HepG2 (cell line): ENCODE measurements around the gene HS3ST3B1. TPM values are rescaled to one million over a fixed set of nuclear protein-coding genes. Genes with fewer than 3 reads are reported as not detected.

Experiments used
- ATF2 ChIP-seq: sonication (generic); formaldehyde crosslinking; IDR thresholded peaks from 2 replicates; pipeline ENCODE4 v1.4.0; 2020; ENCODE audit warnings: missing genetic modification reagents
- ATF3 ChIP-seq: sonication (generic); formaldehyde crosslinking; IDR thresholded peaks from 2 replicates; pipeline ENCODE4 v1.4.0; 2020; ENCODE audit warnings: missing genetic modification reagents
- ATM ChIP-seq: fragments of 450-650 bp; IDR thresholded peaks from 2 replicates; pipeline ENCODE4 v1.7.1; 2017; ENCODE audit warnings: mild to moderate bottlenecking, borderline replicate concordance
- BRF2 ChIP-seq: sonication (generic); formaldehyde crosslinking; IDR thresholded peaks from 2 replicates; pipeline ENCODE4 v1.8.1; 2022; ENCODE audit warnings: mild to moderate bottlenecking, missing genetic modification reagents
- CENPBD1 ChIP-seq: sonication (generic); formaldehyde crosslinking; IDR thresholded peaks from 2 replicates; pipeline ENCODE4 v1.8.0; 2022; ENCODE audit warnings: missing genetic modification reagents, low read depth, mild to moderate bottlenecking, borderline replicate concordance
- DPF2 ChIP-seq: sonication (generic); formaldehyde crosslinking; IDR thresholded peaks from 2 replicates; pipeline ENCODE4 v1.4.0; 2020; ENCODE audit warnings: mild to moderate bottlenecking, low read depth, missing genetic modification reagents, borderline replicate concordance
- HHEX ChIP-seq: IDR thresholded peaks from 2 replicates; pipeline ENCODE4 v1.6.1; 2016; ENCODE audit warnings: control low read depth
- MED8 ChIP-seq: sonication (generic); formaldehyde crosslinking; IDR thresholded peaks from 2 replicates; pipeline ENCODE4 v1.8.1; 2023; ENCODE audit warnings: mild to moderate bottlenecking, missing genetic modification reagents; ENCODE audit not compliant: insufficient replicate concordance
- MTA1 ChIP-seq: sonication (generic); formaldehyde crosslinking; IDR thresholded peaks from 2 replicates; pipeline ENCODE4 v1.4.0; 2020; ENCODE audit warnings: missing genetic modification reagents, mild to moderate bottlenecking, borderline replicate concordance
- RBM39 ChIP-seq: fragments of 200-400 bp; formaldehyde crosslinking; IDR thresholded peaks from one replicate; pipeline ENCODE4 v1.6.1; 2018; ENCODE audit warnings: antibody characterized with exemption, mild to moderate bottlenecking, low read depth, low read length; ENCODE audit not compliant: poor library complexity, severe bottlenecking
- RERE ChIP-seq: IDR thresholded peaks from 2 replicates; pipeline ENCODE4 v1.6.1; 2016; ENCODE audit warnings: low read depth, missing genetic modification reagents, missing compliant biosample characterization
- RFX3 ChIP-seq: IDR thresholded peaks from 2 replicates; pipeline ENCODE4 v1.6.1; 2016; ENCODE audit warnings: missing biosample characterization, missing genetic modification reagents
- ZBTB7A ChIP-seq: sonication (generic); formaldehyde crosslinking; IDR thresholded peaks from 2 replicates; pipeline ENCODE4 v1.8.0; 2022; ENCODE audit warnings: mild to moderate bottlenecking, missing genetic modification reagents
- ZNF776 ChIP-seq: sonication (generic); formaldehyde crosslinking; IDR thresholded peaks from 2 replicates; pipeline ENCODE4 v1.4.0; 2020; ENCODE audit warnings: mild to moderate bottlenecking, missing genetic modification reagents
- ZNF777 ChIP-seq: sonication (generic); formaldehyde crosslinking; IDR thresholded peaks from 2 replicates; pipeline ENCODE4 v1.4.0; 2020; ENCODE audit warnings: missing genetic modification reagents
- polyA plus RNA-seq, 8 experiments: library from polyadenylated mRNA; depleted of rRNA in 3 of 8; stranded (reverse) in 7 of 8; unstranded in 1 of 8; fragments of >200 nt; fragmentation: Illumina TruSeq in 4 of 8; extraction: Trizol in 4 of 8; gene quantifications; 2 replicates each; pipeline versions ENCODE4 v1.2.1 to v1.2.3, GENCODE V29; 2011 to 2016; ENCODE audit warnings: low read depth in 4 of 8, missing spikeins in 1 of 8, mixed read lengths in 1 of 8; ENCODE audit not compliant: insufficient read depth in 1 of 8
- total RNA-seq, 5 experiments: library from RNA; depleted of rRNA; stranded (reverse); fragments of >200 nt; fragmentation: Illumina TruSeq; extraction: Trizol; gene quantifications; 2 replicates each; pipeline ENCODE4 v1.2.3, GENCODE V29; 2016; ENCODE audit warnings: low read depth in 1 of 5

The HS3ST3B1 gene
- total and polyA plus RNA-seq, 2 of the 13 experiments (the other 11 are each of a cell fraction or from before 2014, with no cell fraction given): 15.7 to 39.5 TPM

GRCh38 chr17:14300575-14301278 is at the start of gene HS3ST3B1 (continued):
- TF ChIP-seq HHEX (CRISPR knock-in tag) (no peak), RBM39 (peak; percentile 86), RFX3 (CRISPR knock-in tag) (no peak), MTA1 (CRISPR knock-in tag) (no peak; the same call in 1 of the 2 replicates), RERE (0 out of 2 replicates have a peak, but pooled peaks have one; percentile 34), CENPBD1 (CRISPR knock-in tag) (no peak), DPF2 (no peak), ATF3 (CRISPR knock-in tag) (no peak), ATF2 (CRISPR knock-in tag) (peak; percentile 48; the same call in 1 of the 2 replicates), MED8 (CRISPR knock-in tag) (peak; percentile 77), ZNF777 (CRISPR knock-in tag) (peak; percentile 73), BRF2 (peak; percentile 22; the same call in 1 of the 2 replicates), ZBTB7A (CRISPR knock-in tag) (0 out of 2 replicates have a peak, but pooled peaks have one; percentile 18), ATM (no peak), ZNF776 (CRISPR knock-in tag) (peak; percentile 83; the same call in 1 of the 2 replicates)
